GM19193 (cell line): ENCODE results near the gene RBM19.

Source experiments
- POLR2A ChIP-seq: IDR thresholded peaks from 4 replicates; pipeline ENCODE4 v1.6.1; 2011; ENCODE audit not compliant: insufficient read depth, insufficient read length; ENCODE audit errors: extremely low read depth

The RBM19 gene

GRCh38 chr12:113860059-113860820 lies 105.9 kb downstream of the RBM19 start:
- no peak for TF ChIP-seq POLR2A

- TF ChIP-seq POLR2A: no peak
Observed at GRCh38 chr12:113858841-113859386, 107.2 kb downstream of the RBM19 start.

- TF ChIP-seq POLR2A: no peak
Observed at GRCh38 chr12:113857371-113857770, 108.8 kb downstream of the RBM19 start.

- TF ChIP-seq POLR2A: no peak
Observed at GRCh38 chr12:113855998-113856397, 110.1 kb downstream of the RBM19 start.

- TF ChIP-seq POLR2A: no peak
Observed at GRCh38 chr12:113854385-113855142, 111.6 kb downstream of the RBM19 start.

- no peak for TF ChIP-seq POLR2A
Observed at GRCh38 chr12:113853491-113853890, 112.6 kb downstream of the RBM19 start.

- TF ChIP-seq POLR2A: no peak
Observed at GRCh38 chr12:113852695-113853490, 113.2 kb downstream of the RBM19 start.

GRCh38 chr12:113852264-113852663 lies 113.9 kb downstream of the RBM19 start:
- no peak for TF ChIP-seq POLR2A

GRCh38 chr12:113850309-113851056 lies 115.6 kb downstream of the RBM19 start:
- no peak for TF ChIP-seq POLR2A

- TF ChIP-seq POLR2A: no peak
Observed at GRCh38 chr12:113847856-113848255, 118.3 kb downstream of the RBM19 start.

- no peak for TF ChIP-seq POLR2A
Observed at GRCh38 chr12:113846883-113847755, 119.0 kb downstream of the RBM19 start.

GRCh38 chr12:113845900-113846674 lies 120.0 kb downstream of the RBM19 start:
- no peak for TF ChIP-seq POLR2A
